Loucy (cell line): Measurements from ENCODE around the gene CCDC171.

Experiments used
- EZH2phosphoT487 ChIP-seq: fragments of 200-600 bp; IDR thresholded peaks from 2 replicates; pipeline ENCODE4 v1.6.1; 2018; ENCODE audit warnings: antibody characterized with exemption, mild to moderate bottlenecking, moderate library complexity, borderline replicate concordance
- TF ChIP-seq, protein P1 (sequence below): fragments of 200-600 bp; sonication (generic); conservative IDR thresholded peaks from 2 replicates; pipeline ENCODE4 v1.5.1; 2014; ENCODE audit warnings: mild to moderate bottlenecking, antibody characterized with exemption, low read length

DNA sequence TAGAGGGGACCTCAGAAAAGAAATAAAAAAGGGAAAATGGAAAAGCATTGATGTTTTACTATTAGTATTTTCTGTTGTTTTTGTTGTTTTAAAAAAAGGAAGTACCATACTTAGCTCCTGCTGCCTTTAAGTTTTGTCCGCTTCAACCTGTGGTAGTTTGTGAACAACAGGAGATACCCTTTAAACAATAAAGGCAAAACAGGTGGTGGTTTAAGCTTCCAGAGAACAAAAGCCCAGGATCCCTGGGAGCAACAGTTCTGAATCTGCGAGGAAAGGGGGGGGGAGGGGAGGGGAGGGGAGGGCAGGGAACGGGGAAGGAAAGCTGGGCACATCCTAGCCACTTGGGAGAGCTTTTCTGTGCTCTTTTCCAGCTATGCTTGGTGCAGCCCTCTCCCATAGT, 40.0 kb upstream of the CCDC171 start:
- TF ChIP-seq, protein P1, sequence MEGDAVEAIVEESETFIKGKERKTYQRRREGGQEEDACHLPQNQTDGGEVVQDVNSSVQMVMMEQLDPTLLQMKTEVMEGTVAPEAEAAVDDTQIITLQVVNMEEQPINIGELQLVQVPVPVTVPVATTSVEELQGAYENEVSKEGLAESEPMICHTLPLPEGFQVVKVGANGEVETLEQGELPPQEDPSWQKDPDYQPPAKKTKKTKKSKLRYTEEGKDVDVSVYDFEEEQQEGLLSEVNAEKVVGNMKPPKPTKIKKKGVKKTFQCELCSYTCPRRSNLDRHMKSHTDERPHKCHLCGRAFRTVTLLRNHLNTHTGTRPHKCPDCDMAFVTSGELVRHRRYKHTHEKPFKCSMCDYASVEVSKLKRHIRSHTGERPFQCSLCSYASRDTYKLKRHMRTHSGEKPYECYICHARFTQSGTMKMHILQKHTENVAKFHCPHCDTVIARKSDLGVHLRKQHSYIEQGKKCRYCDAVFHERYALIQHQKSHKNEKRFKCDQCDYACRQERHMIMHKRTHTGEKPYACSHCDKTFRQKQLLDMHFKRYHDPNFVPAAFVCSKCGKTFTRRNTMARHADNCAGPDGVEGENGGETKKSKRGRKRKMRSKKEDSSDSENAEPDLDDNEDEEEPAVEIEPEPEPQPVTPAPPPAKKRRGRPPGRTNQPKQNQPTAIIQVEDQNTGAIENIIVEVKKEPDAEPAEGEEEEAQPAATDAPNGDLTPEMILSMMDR = no peak
- no peak for TF ChIP-seq EZH2phosphoT487
